Thoracic aorta (tissue), 2 donors: Measurements from ENCODE around the gene OPA1. TPM values are rescaled to one million over a fixed set of nuclear protein-coding genes. Genes with fewer than 3 reads are reported as not detected.

ENCODE experiments used
- ATAC-seq: fragments of 150-250 bp; one replicate; pipeline ENCODE4 v1.8.0; 2017; ENCODE audit warnings: low read depth; ENCODE audit not compliant: insufficient number of reproducible peaks, low FRiP score
- DNase-seq: peaks from one replicate; pipeline ENCODE4 v3.0.0-alpha.2; 2020; ENCODE audit warnings: low spot score
- H3K27ac ChIP-seq, 2 donors: fragments of 200-600 bp; sonication (generic); 1 replicate in 1 of 2; 2 replicates in 1 of 2; pipeline ENCODE4 v1.5.1; 2016; ENCODE audit warnings: mild to moderate bottlenecking in 2 of 2, moderate library complexity in 2 of 2
- H3K27me3 ChIP-seq: fragments of 200-600 bp; sonication (generic); replicated peaks from 2 replicates; pipeline ENCODE4 v1.6.0; 2016; ENCODE audit warnings: mild to moderate bottlenecking; ENCODE audit not compliant: insufficient read depth
- H3K36me3 ChIP-seq: fragments of 200-600 bp; sonication (generic); one replicate; pipeline ENCODE4 v1.5.1; 2016
- H3K4me1 ChIP-seq, 2 donors: fragments of 200-600 bp; sonication (generic); 1 replicate in 1 of 2; 2 replicates in 1 of 2; pipeline versions ENCODE4 v1.5.1 to v1.6.0; 2016; ENCODE audit warnings: low read depth in 2 of 2, mild to moderate bottlenecking in 1 of 2; ENCODE audit not compliant: control insufficient read depth in 1 of 2
- H3K4me3 ChIP-seq: fragments of 200-600 bp; sonication (generic); 2 replicates; pipeline ENCODE4 v1.5.1; 2016; ENCODE audit warnings: mild to moderate bottlenecking
- H3K9me3 ChIP-seq: fragments of 200-600 bp; sonication (generic); 2 replicates; pipeline ENCODE4 v1.5.1; 2016
- total RNA-seq, 2 donors: library from RNA; depleted of rRNA; stranded (reverse); fragments of >200 nt; gene quantifications; one replicate each; pipeline versions ENCODE4 v1.1.0 to v1.2.3, GENCODE V29; 2016
- TF ChIP-seq, protein P1 (sequence below): fragments of 200-600 bp; sonication (generic); IDR thresholded peaks from one replicate; pipeline ENCODE4 v1.5.1; 2019; ENCODE audit warnings: antibody characterized with exemption

Gene OPA1, protein sequence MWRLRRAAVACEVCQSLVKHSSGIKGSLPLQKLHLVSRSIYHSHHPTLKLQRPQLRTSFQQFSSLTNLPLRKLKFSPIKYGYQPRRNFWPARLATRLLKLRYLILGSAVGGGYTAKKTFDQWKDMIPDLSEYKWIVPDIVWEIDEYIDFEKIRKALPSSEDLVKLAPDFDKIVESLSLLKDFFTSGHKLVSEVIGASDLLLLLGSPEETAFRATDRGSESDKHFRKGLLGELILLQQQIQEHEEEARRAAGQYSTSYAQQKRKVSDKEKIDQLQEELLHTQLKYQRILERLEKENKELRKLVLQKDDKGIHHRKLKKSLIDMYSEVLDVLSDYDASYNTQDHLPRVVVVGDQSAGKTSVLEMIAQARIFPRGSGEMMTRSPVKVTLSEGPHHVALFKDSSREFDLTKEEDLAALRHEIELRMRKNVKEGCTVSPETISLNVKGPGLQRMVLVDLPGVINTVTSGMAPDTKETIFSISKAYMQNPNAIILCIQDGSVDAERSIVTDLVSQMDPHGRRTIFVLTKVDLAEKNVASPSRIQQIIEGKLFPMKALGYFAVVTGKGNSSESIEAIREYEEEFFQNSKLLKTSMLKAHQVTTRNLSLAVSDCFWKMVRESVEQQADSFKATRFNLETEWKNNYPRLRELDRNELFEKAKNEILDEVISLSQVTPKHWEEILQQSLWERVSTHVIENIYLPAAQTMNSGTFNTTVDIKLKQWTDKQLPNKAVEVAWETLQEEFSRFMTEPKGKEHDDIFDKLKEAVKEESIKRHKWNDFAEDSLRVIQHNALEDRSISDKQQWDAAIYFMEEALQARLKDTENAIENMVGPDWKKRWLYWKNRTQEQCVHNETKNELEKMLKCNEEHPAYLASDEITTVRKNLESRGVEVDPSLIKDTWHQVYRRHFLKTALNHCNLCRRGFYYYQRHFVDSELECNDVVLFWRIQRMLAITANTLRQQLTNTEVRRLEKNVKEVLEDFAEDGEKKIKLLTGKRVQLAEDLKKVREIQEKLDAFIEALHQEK
- total RNA-seq, result 10 to 100 TPM; 34.0 to 43.8 TPM

DNA sequence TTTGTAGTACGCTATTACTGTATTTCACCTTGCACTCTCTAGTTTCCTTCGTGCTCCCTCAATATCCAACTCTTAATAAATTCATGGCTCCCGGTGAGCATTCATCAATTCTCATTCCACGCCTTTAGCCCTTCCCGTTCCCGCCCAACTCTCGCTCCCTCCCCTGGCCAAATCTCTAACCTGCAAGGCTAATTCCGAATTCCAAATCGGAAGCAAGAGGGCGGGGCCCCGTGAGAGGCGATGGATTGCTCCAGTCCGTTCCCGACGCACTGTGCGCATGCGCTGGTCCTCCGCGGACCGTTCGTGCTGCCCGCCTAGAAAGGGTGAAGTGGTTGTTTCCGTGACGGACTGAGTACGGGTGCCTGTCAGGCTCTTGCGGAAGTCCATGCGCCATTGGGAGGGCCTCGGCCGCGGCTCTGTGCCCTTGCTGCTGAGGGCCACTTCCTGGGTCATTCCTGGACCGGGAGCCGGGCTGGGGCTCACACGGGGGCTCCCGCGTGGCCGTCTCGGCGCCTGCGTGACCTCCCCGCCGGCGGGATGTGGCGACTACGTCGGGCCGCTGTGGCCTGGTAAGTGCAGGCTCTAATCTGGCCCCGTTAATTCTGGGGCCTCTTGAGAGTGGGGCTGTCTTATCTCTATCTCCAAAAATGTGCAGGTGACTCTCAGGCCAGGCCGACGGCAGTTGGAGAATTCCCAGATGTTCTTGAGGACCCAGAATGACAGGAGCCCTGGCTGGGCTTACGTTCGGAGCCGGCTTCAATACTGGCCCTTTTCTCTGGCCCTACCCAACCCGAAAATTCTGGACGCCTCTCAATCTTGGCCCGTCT, at the start of gene OPA1:
Gene OPA1 (plus strand): TSS at position 368 of the 827 bp plus-strand sequence. CDS start 170 bp downstream, at position 538.
- DNase-seq, result peak; percentile 89
- TF ChIP-seq, protein P1, sequence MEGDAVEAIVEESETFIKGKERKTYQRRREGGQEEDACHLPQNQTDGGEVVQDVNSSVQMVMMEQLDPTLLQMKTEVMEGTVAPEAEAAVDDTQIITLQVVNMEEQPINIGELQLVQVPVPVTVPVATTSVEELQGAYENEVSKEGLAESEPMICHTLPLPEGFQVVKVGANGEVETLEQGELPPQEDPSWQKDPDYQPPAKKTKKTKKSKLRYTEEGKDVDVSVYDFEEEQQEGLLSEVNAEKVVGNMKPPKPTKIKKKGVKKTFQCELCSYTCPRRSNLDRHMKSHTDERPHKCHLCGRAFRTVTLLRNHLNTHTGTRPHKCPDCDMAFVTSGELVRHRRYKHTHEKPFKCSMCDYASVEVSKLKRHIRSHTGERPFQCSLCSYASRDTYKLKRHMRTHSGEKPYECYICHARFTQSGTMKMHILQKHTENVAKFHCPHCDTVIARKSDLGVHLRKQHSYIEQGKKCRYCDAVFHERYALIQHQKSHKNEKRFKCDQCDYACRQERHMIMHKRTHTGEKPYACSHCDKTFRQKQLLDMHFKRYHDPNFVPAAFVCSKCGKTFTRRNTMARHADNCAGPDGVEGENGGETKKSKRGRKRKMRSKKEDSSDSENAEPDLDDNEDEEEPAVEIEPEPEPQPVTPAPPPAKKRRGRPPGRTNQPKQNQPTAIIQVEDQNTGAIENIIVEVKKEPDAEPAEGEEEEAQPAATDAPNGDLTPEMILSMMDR, result no peak
- H3K9me3 ChIP-seq, result no peaks in the 10 kb centered on the region
- H3K27me3 ChIP-seq, result no peaks in the 10 kb centered on the region
- H3K4me1 ChIP-seq, result peaks cover 7 to 24% of the 10 kb centered on the region in 2 donors
- H3K4me3 ChIP-seq, result peak within 1 kb of the TSS; percentile 83
- ATAC-seq, result peak; percentile 98
- H3K36me3 ChIP-seq, result no peaks in the 10 kb centered on the region
- H3K27ac ChIP-seq, result peak within 1 kb of the TSS; percentile 71 to 88

DNA sequence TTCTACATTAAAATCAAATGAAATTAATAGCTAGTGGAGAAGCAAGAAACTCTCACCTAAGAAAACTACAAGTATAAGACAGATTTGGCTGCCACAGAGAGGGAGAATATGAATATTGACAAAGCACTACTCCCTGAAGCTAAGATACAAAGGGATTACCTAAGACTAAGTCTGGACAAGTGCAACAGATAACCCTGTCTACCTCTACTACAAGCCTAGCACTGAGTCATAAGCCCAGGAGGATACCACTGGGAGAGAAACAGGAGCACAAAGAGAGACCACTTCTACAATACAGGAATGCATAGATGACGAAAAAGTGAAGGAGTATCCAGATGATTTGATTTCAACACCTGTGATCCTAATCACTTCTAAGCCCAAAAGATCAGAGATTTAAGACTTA, 48.7 kb upstream of the OPA1 start:
- H3K27me3 ChIP-seq, result no peaks in the 10 kb centered on the region
- no peak for ATAC-seq
- no peak overlapping the region for H3K27ac ChIP-seq

DNA sequence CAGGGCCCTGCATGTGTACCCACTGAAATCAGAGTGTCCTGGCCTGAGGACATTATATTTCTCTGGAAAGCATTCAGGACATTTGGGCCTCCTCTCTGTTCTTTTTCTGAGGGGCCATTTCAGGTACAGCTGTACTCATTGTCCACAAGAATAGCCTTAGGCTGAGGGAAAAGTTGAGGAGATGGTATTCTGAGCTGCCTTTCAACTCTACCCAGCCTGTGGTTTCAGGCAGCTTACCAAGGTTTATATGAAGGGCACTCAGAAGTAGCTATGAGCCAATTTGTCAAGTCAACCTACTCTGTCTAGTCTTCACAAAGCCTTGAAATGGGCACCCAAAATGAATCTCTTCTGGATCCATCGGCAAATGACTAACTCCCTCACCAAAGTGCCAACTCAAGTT, 47.7 kb upstream of the OPA1 start:
- ATAC-seq, result no peak
- no peak overlapping the region for H3K4me3 ChIP-seq
- no peak for DNase-seq

More for the DNA sequence above, 48.7 kb upstream of the OPA1 start:
- TF ChIP-seq, protein P1, result no peak
- no peaks in the 10 kb centered on the region for H3K9me3 ChIP-seq
- no peak overlapping the region for H3K4me3 ChIP-seq
- no peaks in the 10 kb centered on the region for H3K4me1 ChIP-seq
- no peaks in the 10 kb centered on the region for H3K36me3 ChIP-seq
- DNase-seq, result no peak

DNA sequence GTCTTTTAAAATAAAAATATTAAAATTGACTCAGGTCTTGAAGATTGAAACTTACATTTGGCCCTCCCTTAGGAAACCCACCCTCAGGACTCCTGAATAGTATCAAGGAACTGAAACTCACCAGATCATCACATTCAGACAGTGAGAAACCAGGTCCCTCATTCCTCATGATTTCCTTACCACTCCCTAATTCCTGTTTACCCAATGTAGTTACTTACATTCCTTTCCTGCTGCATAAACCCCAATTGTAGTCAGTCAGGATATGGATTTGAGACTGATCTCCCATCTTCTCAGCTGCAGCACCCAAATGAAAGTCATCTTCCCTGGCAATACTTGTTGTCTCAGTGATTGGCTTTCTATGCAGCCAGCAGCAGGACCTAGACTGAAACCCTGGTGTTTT, 46.9 kb upstream of the OPA1 start:
- H3K4me1 ChIP-seq, result no peaks in the 10 kb centered on the region
- H3K27ac ChIP-seq, result no peak overlapping the region
- ATAC-seq (no peak), DNase-seq (no peak)
- no peak overlapping the region for H3K4me3 ChIP-seq
- H3K36me3 ChIP-seq, result no peaks in the 10 kb centered on the region
- H3K9me3 ChIP-seq, result no peaks in the 10 kb centered on the region
- TF ChIP-seq, protein P1, result no peak
- H3K27me3 ChIP-seq, result no peaks in the 10 kb centered on the region

More for the DNA sequence above, 47.7 kb upstream of the OPA1 start:
- H3K27ac ChIP-seq, result no peak overlapping the region
- no peaks in the 10 kb centered on the region for H3K36me3 ChIP-seq
- no peaks in the 10 kb centered on the region for H3K9me3 ChIP-seq
- H3K4me1 ChIP-seq, result no peaks in the 10 kb centered on the region
- H3K27me3 ChIP-seq, result no peaks in the 10 kb centered on the region
- TF ChIP-seq, protein P1, result no peak
